Measurements from ENCODE around the gene SLC9B1. TPM values are rescaled to one million over a fixed set of nuclear protein-coding genes. Genes with fewer than 3 reads are reported as not detected.

SLC9B1 gene
- polyA plus RNA-seq, 1 experiment = 0.35 TPM

DNA sequence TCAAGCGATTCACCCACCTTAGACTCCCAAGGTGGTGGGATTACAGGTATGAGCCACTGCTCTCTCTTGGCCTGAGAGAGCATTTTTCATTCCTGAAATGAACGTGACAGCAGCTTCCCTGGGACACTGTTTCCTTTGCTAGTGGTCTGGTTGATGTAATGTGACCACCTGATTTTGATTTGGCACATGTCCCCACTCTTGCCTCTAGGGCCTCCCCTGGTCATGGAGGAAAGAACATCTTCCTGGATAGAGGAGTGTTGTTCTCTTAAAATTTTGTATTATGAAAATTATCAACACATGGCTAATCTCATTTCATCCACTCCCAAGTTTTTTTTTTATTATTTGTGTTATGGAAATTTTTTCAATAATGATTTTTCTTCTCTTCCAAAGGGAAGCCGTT lies 33.3 kb upstream of the SLC9B1 start:
- H3K27ac ChIP-seq (ENCODE audit: low read depth, low read length) = no peak overlapping the region
- DNase-seq (ENCODE audit: low read depth, low spot score) = no peak
- no peak overlapping the region for H3K4me3 ChIP-seq (ENCODE audit: low read depth, low read length)
- CTCF ChIA-PET = no interaction called here
- H3K27me3 ChIP-seq (ENCODE audit: control insufficient read depth, insufficient read depth, low read length) = no peaks in the 10 kb centered on the region
- H3K9me3 ChIP-seq (ENCODE audit: control insufficient read depth, insufficient read depth, low read length) = no peaks in the 10 kb centered on the region
- POLR2A ChIA-PET = no interaction called here
- TF ChIP-seq, protein P1, sequence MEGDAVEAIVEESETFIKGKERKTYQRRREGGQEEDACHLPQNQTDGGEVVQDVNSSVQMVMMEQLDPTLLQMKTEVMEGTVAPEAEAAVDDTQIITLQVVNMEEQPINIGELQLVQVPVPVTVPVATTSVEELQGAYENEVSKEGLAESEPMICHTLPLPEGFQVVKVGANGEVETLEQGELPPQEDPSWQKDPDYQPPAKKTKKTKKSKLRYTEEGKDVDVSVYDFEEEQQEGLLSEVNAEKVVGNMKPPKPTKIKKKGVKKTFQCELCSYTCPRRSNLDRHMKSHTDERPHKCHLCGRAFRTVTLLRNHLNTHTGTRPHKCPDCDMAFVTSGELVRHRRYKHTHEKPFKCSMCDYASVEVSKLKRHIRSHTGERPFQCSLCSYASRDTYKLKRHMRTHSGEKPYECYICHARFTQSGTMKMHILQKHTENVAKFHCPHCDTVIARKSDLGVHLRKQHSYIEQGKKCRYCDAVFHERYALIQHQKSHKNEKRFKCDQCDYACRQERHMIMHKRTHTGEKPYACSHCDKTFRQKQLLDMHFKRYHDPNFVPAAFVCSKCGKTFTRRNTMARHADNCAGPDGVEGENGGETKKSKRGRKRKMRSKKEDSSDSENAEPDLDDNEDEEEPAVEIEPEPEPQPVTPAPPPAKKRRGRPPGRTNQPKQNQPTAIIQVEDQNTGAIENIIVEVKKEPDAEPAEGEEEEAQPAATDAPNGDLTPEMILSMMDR (IDR thresholded peaks at IDR 0.05; ENCODE audit: low read depth, low read length) = no peak

DNA sequence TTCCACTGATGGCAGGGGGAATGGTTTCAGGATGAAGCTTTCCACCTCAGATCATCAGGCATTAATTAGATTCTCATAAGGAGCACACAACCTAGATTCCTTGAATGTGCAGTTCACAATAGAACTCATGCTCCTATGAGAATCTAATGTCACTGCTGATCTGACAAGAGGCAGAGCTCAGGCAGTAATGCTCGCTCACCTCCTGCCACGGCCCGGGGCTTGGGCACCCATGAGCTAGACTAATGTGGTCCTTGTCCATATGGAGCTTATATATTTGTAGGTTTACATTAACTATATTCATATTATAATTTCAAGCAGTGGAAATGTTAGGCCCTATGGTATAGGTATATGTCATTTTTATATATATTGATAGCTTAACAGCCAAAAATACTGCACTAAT lies 32.6 kb upstream of the SLC9B1 start:
- Histone ChIP-seq H3K9me3 (ENCODE audit: control insufficient read depth, insufficient read depth, low read length) (no peaks in the 10 kb centered on the region), H3K27ac (ENCODE audit: low read depth, low read length) (no peak overlapping the region), H3K27me3 (ENCODE audit: control insufficient read depth, insufficient read depth, low read length) (no peaks in the 10 kb centered on the region), H3K4me3 (ENCODE audit: low read depth, low read length) (no peak overlapping the region)
- CTCF ChIA-PET = interaction anchor here (0.7 to 3.8 kb wide), 3 partner anchors 40 to 662 kb away, joined by 3 to 13 read pairs (median 4); no protein-coding TSS in a partner anchor
- DNase-seq (ENCODE audit: low read depth, low spot score) = no peak
- POLR2A ChIA-PET = no interaction called here
- TF ChIP-seq, protein P1 (IDR thresholded peaks at IDR 0.05; ENCODE audit: low read depth, low read length) = no peak

DNA sequence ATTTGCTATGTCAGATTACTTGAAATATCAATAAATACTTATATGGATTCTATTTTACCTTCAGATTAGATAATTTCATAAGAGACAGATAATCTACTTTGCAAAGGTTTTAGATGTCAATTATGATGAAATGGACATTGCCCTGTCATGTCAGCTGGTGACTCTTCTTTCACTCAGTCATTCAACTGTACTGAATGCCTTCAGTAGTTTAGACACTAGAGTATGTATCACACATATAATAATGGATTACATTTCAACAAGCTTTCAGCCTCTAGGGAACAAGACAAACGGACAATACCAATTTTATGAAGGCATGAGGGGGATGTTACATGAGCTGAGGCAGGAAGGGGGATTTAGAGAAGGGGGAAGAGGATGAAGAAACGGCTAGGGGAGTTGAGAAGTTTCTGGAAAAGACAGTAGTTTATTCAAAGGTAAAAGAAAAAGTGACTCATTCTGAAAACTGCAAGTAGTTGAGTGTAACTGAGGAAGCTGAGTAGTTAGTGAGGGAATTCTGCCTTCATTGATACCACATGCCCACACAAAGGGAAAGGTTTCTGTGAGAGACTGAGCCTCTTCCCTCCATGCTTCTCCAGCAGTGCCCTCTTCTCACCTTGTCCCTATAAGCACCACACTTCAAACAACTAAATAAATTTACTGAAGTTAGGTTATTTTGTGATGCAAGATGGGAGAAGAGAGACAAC lies 31.4 kb upstream of the SLC9B1 start:
- no peaks in the 10 kb centered on the region for H3K9me3 ChIP-seq (ENCODE audit: control insufficient read depth, insufficient read depth, low read length)
- no peak for DNase-seq (ENCODE audit: low read depth, low spot score)
- no peak overlapping the region for H3K27ac ChIP-seq (ENCODE audit: low read depth, low read length)
- H3K4me3 ChIP-seq (ENCODE audit: low read depth, low read length) = no peak overlapping the region
- TF ChIP-seq, protein P1 (IDR thresholded peaks at IDR 0.05; ENCODE audit: low read depth, low read length) = no peak
- no peaks in the 10 kb centered on the region for H3K27me3 ChIP-seq (ENCODE audit: control insufficient read depth, insufficient read depth, low read length)
- ChIA-PET POLR2A (no interaction called here), CTCF (interaction anchor here (0.6 to 3.8 kb wide), 3 partner anchors 19 to 620 kb away, joined by 5 to 13 read pairs (median 5); no protein-coding TSS in a partner anchor)

DNA sequence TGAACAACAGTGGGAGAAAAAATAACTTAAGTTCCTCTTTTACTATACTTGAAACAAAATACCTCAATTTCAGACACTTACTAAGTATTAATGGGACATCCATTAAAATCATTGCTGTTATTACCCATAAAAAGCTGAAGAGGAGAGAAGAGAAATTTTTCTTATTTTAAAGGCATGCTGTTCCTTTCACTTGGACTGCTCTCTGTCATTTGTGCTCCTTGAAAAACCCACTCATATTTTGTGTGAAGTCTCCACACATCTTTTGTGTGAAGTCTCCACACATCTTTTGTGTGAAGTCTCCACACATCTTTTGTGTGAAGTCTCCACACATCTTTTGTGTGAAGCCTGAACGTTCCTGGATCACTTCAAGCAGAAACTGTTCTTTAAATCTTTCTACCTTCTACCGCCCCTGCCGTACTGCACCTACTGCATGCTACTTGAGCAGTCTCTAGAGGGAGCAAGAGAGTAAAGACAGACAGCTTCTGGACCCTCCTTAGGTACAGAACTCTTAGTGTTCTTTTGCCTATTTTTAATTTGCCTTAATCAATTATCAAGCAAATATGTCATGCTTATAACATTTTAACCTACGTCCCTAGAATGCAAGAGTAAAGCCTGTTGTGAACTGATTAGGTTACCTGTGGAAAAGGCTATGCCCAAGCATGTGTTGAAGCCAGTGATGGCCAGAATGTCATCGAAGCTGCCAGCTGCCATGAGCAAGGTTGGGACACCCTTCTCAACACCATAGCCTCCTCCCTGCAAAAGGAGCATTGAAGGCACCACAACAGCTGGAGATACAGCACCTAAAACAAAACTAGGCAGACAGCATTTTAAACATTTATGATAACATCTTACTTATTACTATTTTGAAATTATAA lies 27.1 kb upstream of the SLC9B1 start:
- Histone ChIP-seq H3K4me3 (ENCODE audit: low read depth, low read length) (no peak overlapping the region), H3K9me3 (ENCODE audit: control insufficient read depth, insufficient read depth, low read length) (no peaks in the 10 kb centered on the region), H3K27me3 (ENCODE audit: control insufficient read depth, insufficient read depth, low read length) (no peaks in the 10 kb centered on the region), H3K27ac (ENCODE audit: low read depth, low read length) (no peak overlapping the region)
- ChIA-PET POLR2A (no interaction called here), CTCF (interaction anchor here (0.6 to 5.3 kb wide), 12 partner anchors 9 to 358 kb away, joined by 3 to 44 read pairs (median 4); no protein-coding TSS in a partner anchor)
- TF ChIP-seq, protein P1 (IDR thresholded peaks at IDR 0.05; ENCODE audit: low read depth, low read length) = peak; percentile 79
- no peak for DNase-seq (ENCODE audit: low read depth, low spot score)

DNA sequence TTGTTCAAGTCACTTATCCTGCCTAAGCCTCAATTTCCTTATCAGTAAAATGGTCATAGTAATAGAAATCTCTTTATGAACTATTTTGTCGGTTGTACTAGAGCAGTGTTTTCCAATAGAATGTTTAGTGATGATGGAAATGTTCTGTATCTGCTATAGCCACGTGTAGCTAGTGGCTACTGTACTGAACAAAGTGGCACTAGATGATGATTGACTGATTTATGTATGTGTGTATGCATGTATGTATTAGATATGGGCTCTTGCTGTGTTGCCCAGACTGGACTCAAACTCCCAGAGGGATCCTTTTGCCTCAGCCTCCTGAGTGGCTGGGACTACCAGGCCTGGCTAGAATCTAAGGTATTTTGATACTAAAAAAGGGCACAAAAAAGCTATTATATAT lies 24.7 kb upstream of the SLC9B1 start:
- Histone ChIP-seq H3K9me3 (ENCODE audit: control insufficient read depth, insufficient read depth, low read length) (no peaks in the 10 kb centered on the region), H3K4me3 (ENCODE audit: low read depth, low read length) (no peak overlapping the region), H3K27ac (ENCODE audit: low read depth, low read length) (no peak overlapping the region), H3K27me3 (ENCODE audit: control insufficient read depth, insufficient read depth, low read length) (no peaks in the 10 kb centered on the region)
- ChIA-PET POLR2A (no interaction called here), CTCF (interaction anchor here (0.8 to 5.3 kb wide), 5 partner anchors 9 to 55 kb away, joined by 3 to 44 read pairs (median 4); partner anchors contain the start of gene BDH2)
- DNase-seq (ENCODE audit: low read depth, low spot score) = no peak
- TF ChIP-seq, protein P1 (IDR thresholded peaks at IDR 0.05; ENCODE audit: low read depth, low read length) = no peak

Data from AG04450 (cell line).